CD4-positive, alpha-beta T cell treated with Interleukin-2 at 100 ng/mL for 4 hours (primary cell): Measurements from ENCODE around the gene EFCAB8.

Experiments
- DNase-seq: peaks from one replicate; pipeline ENCODE4 v3.0.0-alpha.2; 2020; ENCODE audit warnings: low spot score

The EFCAB8 gene

GRCh38 chr20:32858701-32859372, at the start of gene EFCAB8:
Gene EFCAB8 (plus strand): TSS chr20:32858923. CDS start chr20:32863793, 4,870 bp downstream.
- no peak for DNase-seq

GRCh38 chr20:32809907-32810306, 48.8 kb upstream of the EFCAB8 start:
- no peak for DNase-seq

- no peak for DNase-seq
Measured at GRCh38 chr20:32810941-32811340, 47.8 kb upstream of the EFCAB8 start.

GRCh38 chr20:32811886-32812285, 46.8 kb upstream of the EFCAB8 start:
- no peak for DNase-seq

GRCh38 chr20:32819992-32820697, 38.6 kb upstream of the EFCAB8 start:
- DNase-seq = peak; percentile 66

- DNase-seq = no peak
Measured at GRCh38 chr20:32820698-32821377, 37.9 kb upstream of the EFCAB8 start.

- DNase-seq = no peak
Measured at GRCh38 chr20:32822225-32822624, 36.5 kb upstream of the EFCAB8 start.

- no peak for DNase-seq
Measured at GRCh38 chr20:32823078-32823477, 35.6 kb upstream of the EFCAB8 start.

GRCh38 chr20:32823737-32824588, 34.8 kb upstream of the EFCAB8 start:
- no peak for DNase-seq

- no peak for DNase-seq
Measured at GRCh38 chr20:32828029-32828680, 30.6 kb upstream of the EFCAB8 start.

GRCh38 chr20:32829311-32830005, 29.3 kb upstream of the EFCAB8 start:
- no peak for DNase-seq

GRCh38 chr20:32830437-32830836, 28.3 kb upstream of the EFCAB8 start:
- no peak for DNase-seq

GRCh38 chr20:32831982-32832381, 26.7 kb upstream of the EFCAB8 start:
- DNase-seq = no peak

GRCh38 chr20:32832664-32833063, 26.1 kb upstream of the EFCAB8 start:
- DNase-seq = no peak

- no peak for DNase-seq
Measured at GRCh38 chr20:32834972-32835371, 23.8 kb upstream of the EFCAB8 start.

- no peak for DNase-seq
Measured at GRCh38 chr20:32837157-32837556, 21.6 kb upstream of the EFCAB8 start.

- no peak for DNase-seq
Measured at GRCh38 chr20:32839227-32839981, 19.3 kb upstream of the EFCAB8 start.

- DNase-seq = no peak
Measured at GRCh38 chr20:32839982-32840285, 18.8 kb upstream of the EFCAB8 start.

GRCh38 chr20:32841174-32841573, 17.5 kb upstream of the EFCAB8 start:
- DNase-seq = no peak

GRCh38 chr20:32841632-32842031, 17.1 kb upstream of the EFCAB8 start:
- DNase-seq = no peak
